GM12878 (cell line): ENCODE data around the gene PSMC3. TPM values are rescaled to one million over a fixed set of nuclear protein-coding genes. Genes with fewer than 3 reads are reported as not detected.

Source experiments
- IKZF1 ChIP-seq: fragments of 450-650 bp; conservative IDR thresholded peaks from 2 replicates; pipeline ENCODE4 v1.6.1; 2017; ENCODE audit warnings: antibody characterized with exemption, mild to moderate bottlenecking
- MYC ChIP-seq: IDR thresholded peaks from 2 replicates; pipeline ENCODE4 v1.6.1; 2011; ENCODE audit warnings: mild to moderate bottlenecking, low read length, moderate library complexity, inconsistent platforms; ENCODE audit not compliant: insufficient read depth, insufficient replicate concordance, insufficient read length, severe bottlenecking
- NFYB ChIP-seq: IDR thresholded peaks from 2 replicates; pipeline ENCODE4 v1.6.1; 2011; ENCODE audit warnings: low read depth, mild to moderate bottlenecking, low read length, improper control_type of control experiment, moderate library complexity; ENCODE audit not compliant: insufficient read depth
- PML ChIP-seq: IDR thresholded peaks from 2 replicates; pipeline ENCODE4 v1.6.1; 2012; ENCODE audit warnings: low read length, inconsistent platforms
- SMAD1 ChIP-seq: fragments of 450-650 bp; IDR thresholded peaks from 2 replicates; pipeline ENCODE4 v1.6.1; 2018; ENCODE audit warnings: mild to moderate bottlenecking, low read depth; ENCODE audit not compliant: partially characterized antibody
- STAT1 ChIP-seq: fragments of 450-650 bp; conservative IDR thresholded peaks from 2 replicates; pipeline ENCODE4 v1.6.1; 2014; ENCODE audit warnings: antibody characterized with exemption, mild to moderate bottlenecking
- TCF12 ChIP-seq: IDR thresholded peaks from 2 replicates; pipeline ENCODE4 v1.6.1; 2011; ENCODE audit warnings: low read depth, mild to moderate bottlenecking, low read length
- ZNF207 ChIP-seq: fragments of 450-650 bp; IDR thresholded peaks from 2 replicates; pipeline ENCODE4 v1.6.1; 2014; ENCODE audit warnings: antibody characterized with exemption, mild to moderate bottlenecking, borderline replicate concordance
- polyA plus RNA-seq, 11 experiments: library from polyadenylated mRNA; depleted of rRNA in 4 of 11; unstranded in 6 of 11; stranded (reverse) in 5 of 11; fragments of >200 nt; fragmentation: Nextera tagmentation in 4 of 11; fragmentation: Illumina TruSeq in 1 of 11; extraction: Ambion mirVana in 4 of 11; extraction: Trizol in 1 of 11; gene quantifications; 1 replicate in 1 of 11; 2 replicates in 10 of 11; pipeline versions ENCODE4 v1.2.1 to v1.2.3, GENCODE V29; 2011 to 2016; ENCODE audit warnings: inconsistent platforms in 2 of 11, missing spikeins in 2 of 11, low read depth in 1 of 11
- total RNA-seq, 4 experiments: library from RNA; depleted of rRNA in 3 of 4; stranded (reverse); fragments of >200 nt in 3 of 4; fragmentation: Illumina TruSeq in 1 of 4; extraction: Trizol in 1 of 4; gene quantifications; 2 replicates each; pipeline versions ENCODE4 v1.2.1 to v1.2.3, GENCODE V29; 2013 to 2021
- TF ChIP-seq, protein P1 (sequence below): fragments of 450-650 bp; IDR thresholded peaks from 2 replicates; pipeline ENCODE4 v1.6.1; 2017; ENCODE audit warnings: antibody characterized with exemption, mild to moderate bottlenecking, moderate library complexity
- TF ChIP-seq, protein P2 (sequence below): IDR thresholded peaks from 2 replicates; pipeline ENCODE4 v1.6.1; 2011; ENCODE audit warnings: mild to moderate bottlenecking, low read depth, low read length, moderate library complexity; ENCODE audit not compliant: insufficient replicate concordance
- TF ChIP-seq, protein P3 (sequence below): fragments of 450-650 bp; IDR thresholded peaks from 2 replicates; pipeline ENCODE4 v1.6.1; 2017; ENCODE audit warnings: low read depth, mild to moderate bottlenecking, moderate library complexity
- TF ChIP-seq, protein P4 (sequence below): fragments of 450-650 bp; formaldehyde crosslinking; IDR thresholded peaks from 2 replicates; pipeline ENCODE4 v1.4.0; 2020; ENCODE audit warnings: mild to moderate bottlenecking, moderate library complexity
- TF ChIP-seq, protein P5 (sequence below): fragments of 450-650 bp; IDR thresholded peaks from 2 replicates; pipeline ENCODE4 v1.6.1; 2016; ENCODE audit warnings: mild to moderate bottlenecking
- TF ChIP-seq, protein P6 (sequence below): IDR thresholded peaks from 2 replicates; pipeline ENCODE4 v1.6.1; 2011; ENCODE audit warnings: low read depth, mild to moderate bottlenecking, low read length, moderate library complexity, borderline replicate concordance; ENCODE audit errors: extremely low read depth

The PSMC3 gene
- total and polyA plus RNA-seq, 10 of the 15 experiments (the other 5 are each of a cell fraction or from before 2014, with no cell fraction given) = 39.5 to 289 (median 155) TPM

DNA sequence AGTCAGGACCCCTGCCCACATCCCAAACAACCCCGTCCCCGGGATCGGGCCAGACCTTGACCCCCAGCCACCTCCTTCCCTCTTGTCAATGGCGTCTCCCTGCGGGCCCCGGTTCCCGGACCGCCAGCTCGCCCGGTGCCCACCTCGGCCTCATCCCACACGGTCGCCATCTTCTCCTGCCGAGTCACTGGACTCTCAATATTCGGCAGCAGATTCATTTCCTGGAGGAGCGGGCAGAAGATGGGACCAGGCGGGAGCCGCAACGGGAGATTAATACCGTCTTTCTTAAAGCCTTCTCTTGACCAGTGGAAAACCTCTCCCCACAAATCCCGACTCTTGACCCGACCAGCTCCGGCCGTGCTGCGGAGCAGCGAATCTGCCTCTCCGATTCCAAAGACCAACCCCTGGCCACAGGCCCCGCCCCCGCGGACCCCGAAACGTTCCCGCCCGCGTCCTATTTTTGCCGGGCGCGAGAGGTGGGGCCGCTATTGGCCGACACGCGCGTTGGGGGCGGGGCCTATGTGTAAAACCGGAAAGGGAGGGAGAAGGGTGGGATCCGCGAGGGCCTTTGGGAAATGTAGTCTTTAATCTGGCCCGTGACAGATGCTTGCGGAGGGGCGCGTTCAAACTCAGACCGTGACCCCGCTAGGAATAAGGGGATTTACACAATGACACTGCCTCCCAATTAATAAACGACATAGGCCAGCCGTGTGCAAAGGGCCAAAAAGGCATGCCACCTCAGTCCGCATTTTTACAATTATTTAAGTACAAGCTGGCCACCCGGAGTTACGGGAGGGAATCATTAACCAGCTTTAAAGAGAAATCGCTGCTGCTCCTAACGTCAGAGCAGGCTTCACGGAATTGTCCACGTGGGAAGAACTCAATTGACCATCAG lies at the start of gene PSMC3 (continued):
- TF ChIP-seq, protein P1, sequence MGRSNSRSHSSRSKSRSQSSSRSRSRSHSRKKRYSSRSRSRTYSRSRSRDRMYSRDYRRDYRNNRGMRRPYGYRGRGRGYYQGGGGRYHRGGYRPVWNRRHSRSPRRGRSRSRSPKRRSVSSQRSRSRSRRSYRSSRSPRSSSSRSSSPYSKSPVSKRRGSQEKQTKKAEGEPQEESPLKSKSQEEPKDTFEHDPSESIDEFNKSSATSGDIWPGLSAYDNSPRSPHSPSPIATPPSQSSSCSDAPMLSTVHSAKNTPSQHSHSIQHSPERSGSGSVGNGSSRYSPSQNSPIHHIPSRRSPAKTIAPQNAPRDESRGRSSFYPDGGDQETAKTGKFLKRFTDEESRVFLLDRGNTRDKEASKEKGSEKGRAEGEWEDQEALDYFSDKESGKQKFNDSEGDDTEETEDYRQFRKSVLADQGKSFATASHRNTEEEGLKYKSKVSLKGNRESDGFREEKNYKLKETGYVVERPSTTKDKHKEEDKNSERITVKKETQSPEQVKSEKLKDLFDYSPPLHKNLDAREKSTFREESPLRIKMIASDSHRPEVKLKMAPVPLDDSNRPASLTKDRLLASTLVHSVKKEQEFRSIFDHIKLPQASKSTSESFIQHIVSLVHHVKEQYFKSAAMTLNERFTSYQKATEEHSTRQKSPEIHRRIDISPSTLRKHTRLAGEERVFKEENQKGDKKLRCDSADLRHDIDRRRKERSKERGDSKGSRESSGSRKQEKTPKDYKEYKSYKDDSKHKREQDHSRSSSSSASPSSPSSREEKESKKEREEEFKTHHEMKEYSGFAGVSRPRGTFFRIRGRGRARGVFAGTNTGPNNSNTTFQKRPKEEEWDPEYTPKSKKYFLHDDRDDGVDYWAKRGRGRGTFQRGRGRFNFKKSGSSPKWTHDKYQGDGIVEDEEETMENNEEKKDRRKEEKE = no peak
- TF ChIP-seq STAT1 (peak; percentile 91), MYC (no peak), NFYB (peak; percentile 76), SMAD1 (peak; percentile 37), IKZF1 (peak; percentile 97), PML (peak; percentile 82; the same call in 1 of the 2 replicates), ZNF207 (peak; percentile 78), TCF12 (no peak)
- TF ChIP-seq, protein P2, sequence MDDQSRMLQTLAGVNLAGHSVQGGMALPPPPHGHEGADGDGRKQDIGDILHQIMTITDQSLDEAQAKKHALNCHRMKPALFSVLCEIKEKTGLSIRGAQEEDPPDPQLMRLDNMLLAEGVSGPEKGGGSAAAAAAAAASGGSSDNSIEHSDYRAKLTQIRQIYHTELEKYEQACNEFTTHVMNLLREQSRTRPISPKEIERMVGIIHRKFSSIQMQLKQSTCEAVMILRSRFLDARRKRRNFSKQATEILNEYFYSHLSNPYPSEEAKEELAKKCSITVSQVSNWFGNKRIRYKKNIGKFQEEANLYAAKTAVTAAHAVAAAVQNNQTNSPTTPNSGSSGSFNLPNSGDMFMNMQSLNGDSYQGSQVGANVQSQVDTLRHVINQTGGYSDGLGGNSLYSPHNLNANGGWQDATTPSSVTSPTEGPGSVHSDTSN = no peak
- TF ChIP-seq, protein P3, sequence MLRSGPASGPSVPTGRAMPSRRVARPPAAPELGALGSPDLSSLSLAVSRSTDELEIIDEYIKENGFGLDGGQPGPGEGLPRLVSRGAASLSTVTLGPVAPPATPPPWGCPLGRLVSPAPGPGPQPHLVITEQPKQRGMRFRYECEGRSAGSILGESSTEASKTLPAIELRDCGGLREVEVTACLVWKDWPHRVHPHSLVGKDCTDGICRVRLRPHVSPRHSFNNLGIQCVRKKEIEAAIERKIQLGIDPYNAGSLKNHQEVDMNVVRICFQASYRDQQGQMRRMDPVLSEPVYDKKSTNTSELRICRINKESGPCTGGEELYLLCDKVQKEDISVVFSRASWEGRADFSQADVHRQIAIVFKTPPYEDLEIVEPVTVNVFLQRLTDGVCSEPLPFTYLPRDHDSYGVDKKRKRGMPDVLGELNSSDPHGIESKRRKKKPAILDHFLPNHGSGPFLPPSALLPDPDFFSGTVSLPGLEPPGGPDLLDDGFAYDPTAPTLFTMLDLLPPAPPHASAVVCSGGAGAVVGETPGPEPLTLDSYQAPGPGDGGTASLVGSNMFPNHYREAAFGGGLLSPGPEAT = peak; percentile 99
- TF ChIP-seq, protein P4, sequence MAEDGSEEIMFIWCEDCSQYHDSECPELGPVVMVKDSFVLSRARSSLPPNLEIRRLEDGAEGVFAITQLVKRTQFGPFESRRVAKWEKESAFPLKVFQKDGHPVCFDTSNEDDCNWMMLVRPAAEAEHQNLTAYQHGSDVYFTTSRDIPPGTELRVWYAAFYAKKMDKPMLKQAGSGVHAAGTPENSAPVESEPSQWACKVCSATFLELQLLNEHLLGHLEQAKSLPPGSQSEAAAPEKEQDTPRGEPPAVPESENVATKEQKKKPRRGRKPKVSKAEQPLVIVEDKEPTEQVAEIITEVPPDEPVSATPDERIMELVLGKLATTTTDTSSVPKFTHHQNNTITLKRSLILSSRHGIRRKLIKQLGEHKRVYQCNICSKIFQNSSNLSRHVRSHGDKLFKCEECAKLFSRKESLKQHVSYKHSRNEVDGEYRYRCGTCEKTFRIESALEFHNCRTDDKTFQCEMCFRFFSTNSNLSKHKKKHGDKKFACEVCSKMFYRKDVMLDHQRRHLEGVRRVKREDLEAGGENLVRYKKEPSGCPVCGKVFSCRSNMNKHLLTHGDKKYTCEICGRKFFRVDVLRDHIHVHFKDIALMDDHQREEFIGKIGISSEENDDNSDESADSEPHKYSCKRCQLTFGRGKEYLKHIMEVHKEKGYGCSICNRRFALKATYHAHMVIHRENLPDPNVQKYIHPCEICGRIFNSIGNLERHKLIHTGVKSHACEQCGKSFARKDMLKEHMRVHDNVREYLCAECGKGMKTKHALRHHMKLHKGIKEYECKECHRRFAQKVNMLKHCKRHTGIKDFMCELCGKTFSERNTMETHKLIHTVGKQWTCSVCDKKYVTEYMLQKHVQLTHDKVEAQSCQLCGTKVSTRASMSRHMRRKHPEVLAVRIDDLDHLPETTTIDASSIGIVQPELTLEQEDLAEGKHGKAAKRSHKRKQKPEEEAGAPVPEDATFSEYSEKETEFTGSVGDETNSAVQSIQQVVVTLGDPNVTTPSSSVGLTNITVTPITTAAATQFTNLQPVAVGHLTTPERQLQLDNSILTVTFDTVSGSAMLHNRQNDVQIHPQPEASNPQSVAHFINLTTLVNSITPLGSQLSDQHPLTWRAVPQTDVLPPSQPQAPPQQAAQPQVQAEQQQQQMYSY = no peak
- TF ChIP-seq, protein P5, sequence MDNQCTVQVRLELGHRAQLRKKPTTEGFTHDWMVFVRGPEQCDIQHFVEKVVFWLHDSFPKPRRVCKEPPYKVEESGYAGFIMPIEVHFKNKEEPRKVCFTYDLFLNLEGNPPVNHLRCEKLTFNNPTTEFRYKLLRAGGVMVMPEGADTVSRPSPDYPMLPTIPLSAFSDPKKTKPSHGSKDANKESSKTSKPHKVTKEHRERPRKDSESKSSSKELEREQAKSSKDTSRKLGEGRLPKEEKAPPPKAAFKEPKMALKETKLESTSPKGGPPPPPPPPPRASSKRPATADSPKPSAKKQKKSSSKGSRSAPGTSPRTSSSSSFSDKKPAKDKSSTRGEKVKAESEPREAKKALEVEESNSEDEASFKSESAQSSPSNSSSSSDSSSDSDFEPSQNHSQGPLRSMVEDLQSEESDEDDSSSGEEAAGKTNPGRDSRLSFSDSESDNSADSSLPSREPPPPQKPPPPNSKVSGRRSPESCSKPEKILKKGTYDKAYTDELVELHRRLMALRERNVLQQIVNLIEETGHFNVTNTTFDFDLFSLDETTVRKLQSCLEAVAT = peak; percentile 85; the same call in 1 of the 2 replicates
- TF ChIP-seq, protein P6, sequence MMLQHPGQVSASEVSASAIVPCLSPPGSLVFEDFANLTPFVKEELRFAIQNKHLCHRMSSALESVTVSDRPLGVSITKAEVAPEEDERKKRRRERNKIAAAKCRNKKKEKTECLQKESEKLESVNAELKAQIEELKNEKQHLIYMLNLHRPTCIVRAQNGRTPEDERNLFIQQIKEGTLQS = no peak
